A673 (cell line): ENCODE results near the gene HUS1B.
A peak's percentile ranks its signal among the peaks of the same experiment; 100 is the strongest.

Source experiments
- EZH2 ChIP-seq: fragments of 200-600 bp; sonication (generic); IDR thresholded peaks from 2 replicates; pipeline ENCODE4 v1.6.1; 2017; ENCODE audit warnings: borderline replicate concordance, low read depth, mild to moderate bottlenecking, mixed read lengths, antibody characterized with exemption, low read length; ENCODE audit not compliant: poor library complexity, severe bottlenecking
- TF ChIP-seq, protein P1 (sequence below): fragments of 300-800, 200-600 bp; sonication (generic); conservative IDR thresholded peaks from 2 replicates; pipeline ENCODE4 v1.5.1; 2017; ENCODE audit warnings: low read depth, mild to moderate bottlenecking, antibody characterized with exemption, low read length, moderate library complexity, mixed read lengths

DNA sequence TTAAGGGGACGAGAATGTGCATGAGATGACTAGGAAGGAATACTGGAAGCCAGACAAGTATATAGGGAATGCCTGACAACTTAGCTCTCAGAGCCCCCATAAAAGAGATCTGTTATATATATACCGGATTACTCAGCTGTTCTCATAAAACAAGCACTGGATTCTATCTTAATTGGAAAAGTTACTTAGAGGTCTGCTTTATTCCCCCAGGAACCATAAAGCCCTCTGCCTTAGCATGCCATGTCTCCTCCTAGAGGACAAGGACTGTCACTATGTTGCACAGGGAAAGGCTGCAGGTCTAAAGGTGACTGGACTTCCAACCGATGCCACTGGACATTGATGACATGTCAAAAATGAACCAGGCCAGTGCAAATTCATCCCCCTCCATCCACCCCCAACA is 29.6 kb upstream of the HUS1B start:
- TF ChIP-seq, protein P1, sequence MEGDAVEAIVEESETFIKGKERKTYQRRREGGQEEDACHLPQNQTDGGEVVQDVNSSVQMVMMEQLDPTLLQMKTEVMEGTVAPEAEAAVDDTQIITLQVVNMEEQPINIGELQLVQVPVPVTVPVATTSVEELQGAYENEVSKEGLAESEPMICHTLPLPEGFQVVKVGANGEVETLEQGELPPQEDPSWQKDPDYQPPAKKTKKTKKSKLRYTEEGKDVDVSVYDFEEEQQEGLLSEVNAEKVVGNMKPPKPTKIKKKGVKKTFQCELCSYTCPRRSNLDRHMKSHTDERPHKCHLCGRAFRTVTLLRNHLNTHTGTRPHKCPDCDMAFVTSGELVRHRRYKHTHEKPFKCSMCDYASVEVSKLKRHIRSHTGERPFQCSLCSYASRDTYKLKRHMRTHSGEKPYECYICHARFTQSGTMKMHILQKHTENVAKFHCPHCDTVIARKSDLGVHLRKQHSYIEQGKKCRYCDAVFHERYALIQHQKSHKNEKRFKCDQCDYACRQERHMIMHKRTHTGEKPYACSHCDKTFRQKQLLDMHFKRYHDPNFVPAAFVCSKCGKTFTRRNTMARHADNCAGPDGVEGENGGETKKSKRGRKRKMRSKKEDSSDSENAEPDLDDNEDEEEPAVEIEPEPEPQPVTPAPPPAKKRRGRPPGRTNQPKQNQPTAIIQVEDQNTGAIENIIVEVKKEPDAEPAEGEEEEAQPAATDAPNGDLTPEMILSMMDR, result peak; percentile 57
- no peak for TF ChIP-seq EZH2
